ENCODE measurements around the gene KCNT2.

DNA sequence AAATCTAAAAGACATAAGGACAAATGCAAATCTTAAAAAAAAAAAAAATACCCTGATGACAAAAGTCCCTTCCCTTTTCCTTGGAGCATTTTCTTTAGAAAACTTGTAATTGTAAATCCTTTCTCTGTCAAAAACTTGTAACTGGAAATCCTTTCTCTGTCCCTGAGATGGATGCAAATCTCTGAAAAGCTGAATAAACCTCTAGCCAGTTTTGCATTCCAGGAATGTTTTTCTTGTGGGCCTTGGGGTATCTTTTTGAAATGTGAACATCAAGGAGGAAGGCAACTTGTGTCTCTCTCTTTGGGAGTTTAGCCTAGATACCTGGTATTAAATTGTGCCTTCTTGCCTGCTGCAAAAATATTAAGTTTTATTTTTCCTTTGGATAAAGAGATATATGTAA lies 305.3 kb downstream of the KCNT2 start:
- TF ChIP-seq NFRKB (IDR thresholded peaks at IDR 0.05): no peak
- no peak for TF ChIP-seq BHLHE40 (IDR thresholded peaks at IDR 0.05; ENCODE audit: borderline replicate concordance)
- no peak for TF ChIP-seq SP1 (IDR thresholded peaks at IDR 0.05)
- TF ChIP-seq ELF4 (IDR thresholded peaks at IDR 0.05): no peak
- no peak for TF ChIP-seq ZNF384 (IDR thresholded peaks at IDR 0.05)
- no peak for TF ChIP-seq FOXM1 (IDR thresholded peaks at IDR 0.05; ENCODE audit: borderline replicate concordance)
- no peak for TF ChIP-seq FOXK2 (IDR thresholded peaks at IDR 0.05)

Measured in HEK293T (cell line).